GM18873 (cell line): ENCODE measurements around the gene CA11.

ENCODE experiments used
- ATAC-seq: cut with Tn5 transposase; IDR thresholded peaks from one replicate; pipeline ENCODE4 v1.9.1; 2021; ENCODE audit warnings: mild to moderate bottlenecking, moderate library complexity, moderate number of reproducible peaks; ENCODE audit not compliant: unreplicated experiment, low FRiP score

The CA11 gene

GRCh38 chr19:48616041-48616436 lies 29.9 kb downstream of the CA11 start:
- no peak for ATAC-seq

- no peak for ATAC-seq
Observed at GRCh38 chr19:48615231-48616040, 30.6 kb downstream of the CA11 start.

- ATAC-seq = no peak
Observed at GRCh38 chr19:48614436-48615230, 31.4 kb downstream of the CA11 start, which contains the start of gene FAM83E. Gene FAM83E, minus strand, starts transcription at chr19:48615076. Its CDS starts 1,704 bp downstream, at chr19:48613372.

- ATAC-seq = no peak
Observed at GRCh38 chr19:48613852-48614435, 32.0 kb downstream of the CA11 start.

GRCh38 chr19:48613024-48613851 lies 32.7 kb downstream of the CA11 start:
- no peak for ATAC-seq

- ATAC-seq = no peak
Observed at GRCh38 chr19:48611872-48612271, 34.1 kb downstream of the CA11 start.

- ATAC-seq = no peak
Observed at GRCh38 chr19:48609571-48610108, 36.3 kb downstream of the CA11 start.

GRCh38 chr19:48608798-48609263 lies 37.2 kb downstream of the CA11 start:
- no peak for ATAC-seq

GRCh38 chr19:48607359-48607755 lies 38.6 kb downstream of the CA11 start:
- no peak for ATAC-seq

- no peak for ATAC-seq
Observed at GRCh38 chr19:48606463-48607358, 39.3 kb downstream of the CA11 start, which contains the start of gene SPACA4. Gene SPACA4, plus strand, starts transcription at chr19:48606742. Its CDS starts 237 bp downstream, at chr19:48606979.

GRCh38 chr19:48603850-48604249 lies 42.1 kb downstream of the CA11 start:
- ATAC-seq = no peak

- no peak for ATAC-seq
Observed at GRCh38 chr19:48603449-48603848, 42.5 kb downstream of the CA11 start.

GRCh38 chr19:48603001-48603400 lies 43.0 kb downstream of the CA11 start:
- ATAC-seq = no peak

GRCh38 chr19:48600679-48601417 lies 45.1 kb downstream of the CA11 start:
- no peak for ATAC-seq

GRCh38 chr19:48598996-48599700 lies 46.8 kb downstream of the CA11 start:
- no peak for ATAC-seq

- ATAC-seq = no peak
Observed at GRCh38 chr19:48596679-48597465, 49.1 kb downstream of the CA11 start.

- no peak for ATAC-seq
Observed at GRCh38 chr19:48596237-48596636, 49.8 kb downstream of the CA11 start.
